ENCODE results near the gene CDK5. TPM values are rescaled to one million over a fixed set of nuclear protein-coding genes. Genes with fewer than 3 reads are reported as not detected.

The CDK5 gene
- total and polyA plus RNA-seq, 9 of the 15 experiments (the other 6 are each of a cell fraction or from before 2014, with no cell fraction given), result 3.2 to 38.0 (median 27.5) TPM

DNA sequence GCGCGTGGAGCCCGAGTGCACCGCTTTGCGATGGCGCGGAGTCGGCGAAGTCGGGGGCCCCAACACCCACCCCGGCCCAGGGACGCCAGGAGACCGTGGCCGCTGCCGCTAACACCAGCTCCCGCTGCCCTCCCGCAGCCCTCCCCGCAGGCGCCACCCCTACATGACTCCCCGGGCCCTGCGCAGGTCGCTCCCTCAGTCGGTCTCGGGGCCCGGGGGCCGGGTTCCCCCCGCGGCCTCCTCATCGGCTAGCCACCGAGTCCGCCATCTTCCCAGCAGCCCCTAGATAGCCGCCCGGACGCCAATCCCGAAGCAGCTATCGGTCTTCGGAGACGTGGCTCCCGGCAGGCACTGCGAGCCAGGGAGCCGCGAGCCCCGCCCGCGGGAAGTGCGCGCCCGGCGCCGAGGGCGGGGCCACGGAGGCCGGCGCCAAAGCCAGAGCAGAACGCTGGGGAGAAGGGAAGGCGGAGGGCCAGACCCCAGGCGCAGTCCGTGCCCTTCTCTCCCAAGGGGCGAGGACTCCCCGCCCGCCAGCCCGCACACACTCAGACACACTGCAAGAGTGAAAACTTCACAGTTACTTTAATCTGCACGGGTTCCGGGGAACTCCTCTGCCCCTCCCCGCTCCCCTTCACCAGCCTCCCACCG is 22.9 kb upstream of the CDK5 start, which contains the start of gene FASTK (continued):
- TF ChIP-seq, protein P1, sequence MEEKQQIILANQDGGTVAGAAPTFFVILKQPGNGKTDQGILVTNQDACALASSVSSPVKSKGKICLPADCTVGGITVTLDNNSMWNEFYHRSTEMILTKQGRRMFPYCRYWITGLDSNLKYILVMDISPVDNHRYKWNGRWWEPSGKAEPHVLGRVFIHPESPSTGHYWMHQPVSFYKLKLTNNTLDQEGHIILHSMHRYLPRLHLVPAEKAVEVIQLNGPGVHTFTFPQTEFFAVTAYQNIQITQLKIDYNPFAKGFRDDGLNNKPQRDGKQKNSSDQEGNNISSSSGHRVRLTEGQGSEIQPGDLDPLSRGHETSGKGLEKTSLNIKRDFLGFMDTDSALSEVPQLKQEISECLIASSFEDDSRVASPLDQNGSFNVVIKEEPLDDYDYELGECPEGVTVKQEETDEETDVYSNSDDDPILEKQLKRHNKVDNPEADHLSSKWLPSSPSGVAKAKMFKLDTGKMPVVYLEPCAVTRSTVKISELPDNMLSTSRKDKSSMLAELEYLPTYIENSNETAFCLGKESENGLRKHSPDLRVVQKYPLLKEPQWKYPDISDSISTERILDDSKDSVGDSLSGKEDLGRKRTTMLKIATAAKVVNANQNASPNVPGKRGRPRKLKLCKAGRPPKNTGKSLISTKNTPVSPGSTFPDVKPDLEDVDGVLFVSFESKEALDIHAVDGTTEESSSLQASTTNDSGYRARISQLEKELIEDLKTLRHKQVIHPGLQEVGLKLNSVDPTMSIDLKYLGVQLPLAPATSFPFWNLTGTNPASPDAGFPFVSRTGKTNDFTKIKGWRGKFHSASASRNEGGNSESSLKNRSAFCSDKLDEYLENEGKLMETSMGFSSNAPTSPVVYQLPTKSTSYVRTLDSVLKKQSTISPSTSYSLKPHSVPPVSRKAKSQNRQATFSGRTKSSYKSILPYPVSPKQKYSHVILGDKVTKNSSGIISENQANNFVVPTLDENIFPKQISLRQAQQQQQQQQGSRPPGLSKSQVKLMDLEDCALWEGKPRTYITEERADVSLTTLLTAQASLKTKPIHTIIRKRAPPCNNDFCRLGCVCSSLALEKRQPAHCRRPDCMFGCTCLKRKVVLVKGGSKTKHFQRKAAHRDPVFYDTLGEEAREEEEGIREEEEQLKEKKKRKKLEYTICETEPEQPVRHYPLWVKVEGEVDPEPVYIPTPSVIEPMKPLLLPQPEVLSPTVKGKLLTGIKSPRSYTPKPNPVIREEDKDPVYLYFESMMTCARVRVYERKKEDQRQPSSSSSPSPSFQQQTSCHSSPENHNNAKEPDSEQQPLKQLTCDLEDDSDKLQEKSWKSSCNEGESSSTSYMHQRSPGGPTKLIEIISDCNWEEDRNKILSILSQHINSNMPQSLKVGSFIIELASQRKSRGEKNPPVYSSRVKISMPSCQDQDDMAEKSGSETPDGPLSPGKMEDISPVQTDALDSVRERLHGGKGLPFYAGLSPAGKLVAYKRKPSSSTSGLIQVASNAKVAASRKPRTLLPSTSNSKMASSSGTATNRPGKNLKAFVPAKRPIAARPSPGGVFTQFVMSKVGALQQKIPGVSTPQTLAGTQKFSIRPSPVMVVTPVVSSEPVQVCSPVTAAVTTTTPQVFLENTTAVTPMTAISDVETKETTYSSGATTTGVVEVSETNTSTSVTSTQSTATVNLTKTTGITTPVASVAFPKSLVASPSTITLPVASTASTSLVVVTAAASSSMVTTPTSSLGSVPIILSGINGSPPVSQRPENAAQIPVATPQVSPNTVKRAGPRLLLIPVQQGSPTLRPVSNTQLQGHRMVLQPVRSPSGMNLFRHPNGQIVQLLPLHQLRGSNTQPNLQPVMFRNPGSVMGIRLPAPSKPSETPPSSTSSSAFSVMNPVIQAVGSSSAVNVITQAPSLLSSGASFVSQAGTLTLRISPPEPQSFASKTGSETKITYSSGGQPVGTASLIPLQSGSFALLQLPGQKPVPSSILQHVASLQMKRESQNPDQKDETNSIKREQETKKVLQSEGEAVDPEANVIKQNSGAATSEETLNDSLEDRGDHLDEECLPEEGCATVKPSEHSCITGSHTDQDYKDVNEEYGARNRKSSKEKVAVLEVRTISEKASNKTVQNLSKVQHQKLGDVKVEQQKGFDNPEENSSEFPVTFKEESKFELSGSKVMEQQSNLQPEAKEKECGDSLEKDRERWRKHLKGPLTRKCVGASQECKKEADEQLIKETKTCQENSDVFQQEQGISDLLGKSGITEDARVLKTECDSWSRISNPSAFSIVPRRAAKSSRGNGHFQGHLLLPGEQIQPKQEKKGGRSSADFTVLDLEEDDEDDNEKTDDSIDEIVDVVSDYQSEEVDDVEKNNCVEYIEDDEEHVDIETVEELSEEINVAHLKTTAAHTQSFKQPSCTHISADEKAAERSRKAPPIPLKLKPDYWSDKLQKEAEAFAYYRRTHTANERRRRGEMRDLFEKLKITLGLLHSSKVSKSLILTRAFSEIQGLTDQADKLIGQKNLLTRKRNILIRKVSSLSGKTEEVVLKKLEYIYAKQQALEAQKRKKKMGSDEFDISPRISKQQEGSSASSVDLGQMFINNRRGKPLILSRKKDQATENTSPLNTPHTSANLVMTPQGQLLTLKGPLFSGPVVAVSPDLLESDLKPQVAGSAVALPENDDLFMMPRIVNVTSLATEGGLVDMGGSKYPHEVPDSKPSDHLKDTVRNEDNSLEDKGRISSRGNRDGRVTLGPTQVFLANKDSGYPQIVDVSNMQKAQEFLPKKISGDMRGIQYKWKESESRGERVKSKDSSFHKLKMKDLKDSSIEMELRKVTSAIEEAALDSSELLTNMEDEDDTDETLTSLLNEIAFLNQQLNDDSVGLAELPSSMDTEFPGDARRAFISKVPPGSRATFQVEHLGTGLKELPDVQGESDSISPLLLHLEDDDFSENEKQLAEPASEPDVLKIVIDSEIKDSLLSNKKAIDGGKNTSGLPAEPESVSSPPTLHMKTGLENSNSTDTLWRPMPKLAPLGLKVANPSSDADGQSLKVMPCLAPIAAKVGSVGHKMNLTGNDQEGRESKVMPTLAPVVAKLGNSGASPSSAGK (IDR thresholded peaks at IDR 0.05), result no peak
- TF ChIP-seq, protein P2, sequence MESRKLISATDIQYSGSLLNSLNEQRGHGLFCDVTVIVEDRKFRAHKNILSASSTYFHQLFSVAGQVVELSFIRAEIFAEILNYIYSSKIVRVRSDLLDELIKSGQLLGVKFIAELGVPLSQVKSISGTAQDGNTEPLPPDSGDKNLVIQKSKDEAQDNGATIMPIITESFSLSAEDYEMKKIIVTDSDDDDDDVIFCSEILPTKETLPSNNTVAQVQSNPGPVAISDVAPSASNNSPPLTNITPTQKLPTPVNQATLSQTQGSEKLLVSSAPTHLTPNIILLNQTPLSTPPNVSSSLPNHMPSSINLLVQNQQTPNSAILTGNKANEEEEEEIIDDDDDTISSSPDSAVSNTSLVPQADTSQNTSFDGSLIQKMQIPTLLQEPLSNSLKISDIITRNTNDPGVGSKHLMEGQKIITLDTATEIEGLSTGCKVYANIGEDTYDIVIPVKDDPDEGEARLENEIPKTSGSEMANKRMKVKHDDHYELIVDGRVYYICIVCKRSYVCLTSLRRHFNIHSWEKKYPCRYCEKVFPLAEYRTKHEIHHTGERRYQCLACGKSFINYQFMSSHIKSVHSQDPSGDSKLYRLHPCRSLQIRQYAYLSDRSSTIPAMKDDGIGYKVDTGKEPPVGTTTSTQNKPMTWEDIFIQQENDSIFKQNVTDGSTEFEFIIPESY (CRISPR knock-in tag; IDR thresholded peaks at IDR 0.05), result no peak
- TF ChIP-seq, protein P3, sequence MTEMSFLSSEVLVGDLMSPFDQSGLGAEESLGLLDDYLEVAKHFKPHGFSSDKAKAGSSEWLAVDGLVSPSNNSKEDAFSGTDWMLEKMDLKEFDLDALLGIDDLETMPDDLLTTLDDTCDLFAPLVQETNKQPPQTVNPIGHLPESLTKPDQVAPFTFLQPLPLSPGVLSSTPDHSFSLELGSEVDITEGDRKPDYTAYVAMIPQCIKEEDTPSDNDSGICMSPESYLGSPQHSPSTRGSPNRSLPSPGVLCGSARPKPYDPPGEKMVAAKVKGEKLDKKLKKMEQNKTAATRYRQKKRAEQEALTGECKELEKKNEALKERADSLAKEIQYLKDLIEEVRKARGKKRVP (CRISPR knock-in tag; IDR thresholded peaks at IDR 0.05), result peak; percentile 7
- TF ChIP-seq ZNF76 (CRISPR knock-in tag; IDR thresholded peaks at IDR 0.05; ENCODE audit: borderline replicate concordance) (peak; percentile 82; the same call in 1 of the 2 replicates), ZNF717 (CRISPR knock-in tag; IDR thresholded peaks at IDR 0.05) (no peak), ZNF124 (CRISPR knock-in tag; IDR thresholded peaks at IDR 0.05) (no peak), PTBP1 (IDR thresholded peaks at IDR 0.05; ENCODE audit: low read depth, low read length) (no peak), SMARCE1 (IDR thresholded peaks at IDR 0.05) (no peak; the same call in 1 of the 2 replicates), C11orf30 (IDR thresholded peaks at IDR 0.05; ENCODE audit: low read depth) (no peak), SNIP1 (IDR thresholded peaks at IDR 0.05; ENCODE audit: low read depth) (no peak)
- TF ChIP-seq, protein P4, sequence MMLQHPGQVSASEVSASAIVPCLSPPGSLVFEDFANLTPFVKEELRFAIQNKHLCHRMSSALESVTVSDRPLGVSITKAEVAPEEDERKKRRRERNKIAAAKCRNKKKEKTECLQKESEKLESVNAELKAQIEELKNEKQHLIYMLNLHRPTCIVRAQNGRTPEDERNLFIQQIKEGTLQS (IDR thresholded peaks at IDR 0.05), result no peak
- TF ChIP-seq, protein P4 (CRISPR knock-in tag; conservative IDR thresholded peaks at IDR 0.05), result no peak

Data from K562 (cell line).